Endodermal cell (in vitro differentiated cells): ENCODE data around the gene TBC1D16. TPM values are rescaled to one million over a fixed set of nuclear protein-coding genes. Genes with fewer than 3 reads are reported as not detected.

ENCODE experiments used
- DNase-seq: peaks from one replicate; pipeline ENCODE4 v3.0.0-alpha.2; 2017
- H3K27ac ChIP-seq: 2 replicates; pipeline ENCODE4 v1.5.1; 2013; ENCODE audit warnings: mild to moderate bottlenecking, low read depth, low read length, moderate library complexity
- H3K27me3 ChIP-seq: 2 replicates; pipeline ENCODE4 v1.6.1; 2013; ENCODE audit warnings: mild to moderate bottlenecking, low read length, moderate library complexity; ENCODE audit not compliant: insufficient read depth, control insufficient read depth, poor library complexity, severe bottlenecking
- H3K36me3 ChIP-seq: 2 replicates; pipeline ENCODE4 v1.7.0; 2013; ENCODE audit warnings: mild to moderate bottlenecking, low read length, moderate library complexity; ENCODE audit not compliant: control insufficient read depth, insufficient read depth
- H3K4me1 ChIP-seq: one replicate; pipeline ENCODE4 v1.7.0; 2013; ENCODE audit warnings: low read length; ENCODE audit not compliant: control insufficient read depth, insufficient read depth
- H3K4me3 ChIP-seq: 2 replicates; pipeline ENCODE4 v1.5.1; 2013; ENCODE audit warnings: mild to moderate bottlenecking, low read length, moderate library complexity
- H3K9ac ChIP-seq: 2 replicates; pipeline ENCODE4 v1.6.1; 2013; ENCODE audit warnings: mild to moderate bottlenecking, low read length, moderate library complexity; ENCODE audit not compliant: poor library complexity, severe bottlenecking; ENCODE audit errors: extremely low read depth
- H3K9me3 ChIP-seq: 2 replicates; pipeline ENCODE4 v1.6.1; 2013; ENCODE audit warnings: mild to moderate bottlenecking, low read length, moderate library complexity; ENCODE audit not compliant: control insufficient read depth
- H3K27ac Mint-ChIP-seq: 2 replicates; pipeline ENCODE4 v1.8.0; 2020; ENCODE audit warnings: mixed read lengths
- H3K27me3 Mint-ChIP-seq: 2 replicates; pipeline ENCODE4 v1.8.0; 2021; ENCODE audit warnings: mild to moderate bottlenecking, mixed read lengths; ENCODE audit not compliant: insufficient read depth
- H3K36me3 Mint-ChIP-seq: 2 replicates; pipeline ENCODE4 v1.8.0; 2020; ENCODE audit warnings: low read depth, mixed read lengths
- H3K4me1 Mint-ChIP-seq: 2 replicates; pipeline ENCODE4 v1.8.0; 2020; ENCODE audit warnings: mixed read lengths
- H3K4me3 Mint-ChIP-seq: 2 replicates; pipeline ENCODE4 v1.8.0; 2020; ENCODE audit warnings: mild to moderate bottlenecking, moderate library complexity, mixed read lengths
- H3K9me3 Mint-ChIP-seq: 2 replicates; pipeline ENCODE4 v1.8.0; 2020; ENCODE audit warnings: mild to moderate bottlenecking, mixed read lengths
- CTCF ChIP-seq: fragments of 200-600 bp; sonication (generic); conservative IDR thresholded peaks from 2 replicates; pipeline ENCODE4 v1.5.0; 2021; ENCODE audit warnings: antibody characterized with exemption, mild to moderate bottlenecking
- WGBS, 2 experiments: methylation state at CpG; one replicate each; pipeline versions ENCODE4 v1.1.5 to v1.1.7; 2013; ENCODE audit warnings: missing lambda C conversion rate in 2 of 2, mixed read lengths in 1 of 2; ENCODE audit not compliant: insufficient coverage in 1 of 2, insufficient read length in 1 of 2; 5-methylcytosine and 5-hydroxymethylcytosine counted together
- total RNA-seq, 2 donors: library from RNA; stranded (reverse); fragmentation: NEBNext Ultra II Directional in 1 of 2; extraction: Animal tissue kit (Norgen Biotek cat#: 25700) in 1 of 2; gene quantifications; 2 replicates in 1 of 2; 3 replicates in 1 of 2; pipeline ENCODE4 v1.2.1, GENCODE V29; 2021

The TBC1D16 gene
- total RNA-seq, 2 donors from 2014 or later: 88.2 to 116 TPM

GRCh38 chr17:79910985-79911361, 124.7 kb downstream of the TBC1D16 start:
- Histone ChIP-seq H3K36me3 (no peaks in the 10 kb centered on the region), H3K9me3 (no peaks in the 10 kb centered on the region), H3K27me3 (no peaks in the 10 kb centered on the region), H3K4me3 (no peak overlapping the region), H3K9ac (no peak overlapping the region), H3K4me1 (no peaks in the 10 kb centered on the region), H3K27ac (no peak overlapping the region)
- Mint-ChIP-seq H3K4me3 (no peak overlapping the region), H3K9me3 (no peaks in the 10 kb centered on the region), H3K27ac (no peak overlapping the region), H3K4me1 (no peaks in the 10 kb centered on the region), H3K27me3 (peaks cover 2% of the 10 kb centered on the region), H3K36me3 (no peaks in the 10 kb centered on the region)
- 87 to 90% methylated on average over 4 to 14 of the region's 14 CpGs for WGBS, 2 experiments
- TF ChIP-seq CTCF: no peak
- no peak for DNase-seq

GRCh38 chr17:79909121-79909520, 126.6 kb downstream of the TBC1D16 start:
- no peaks in the 10 kb centered on the region for H3K36me3 Mint-ChIP-seq
- H3K27me3 Mint-ChIP-seq: peaks cover 9% of the 10 kb centered on the region
- H3K4me1 ChIP-seq: no peaks in the 10 kb centered on the region
- H3K27ac ChIP-seq: no peak overlapping the region
- WGBS, 2 experiments: 94 to 95% methylated on average over 3 to 4 of the region's 4 CpGs
- H3K9ac ChIP-seq: no peak overlapping the region
- no peaks in the 10 kb centered on the region for H3K4me1 Mint-ChIP-seq
- no peak overlapping the region for H3K27ac Mint-ChIP-seq
- no peak for DNase-seq
- H3K9me3 ChIP-seq: no peaks in the 10 kb centered on the region
- no peak for TF ChIP-seq CTCF
- no peaks in the 10 kb centered on the region for H3K36me3 ChIP-seq
- no peak overlapping the region for H3K4me3 ChIP-seq
- no peaks in the 10 kb centered on the region for H3K9me3 Mint-ChIP-seq
- no peak overlapping the region for H3K4me3 Mint-ChIP-seq
- no peaks in the 10 kb centered on the region for H3K27me3 ChIP-seq

- 74% methylated on average over 16 of the region's 16 CpGs for WGBS, 2 experiments
- Histone ChIP-seq H3K9me3 (no peaks in the 10 kb centered on the region), H3K4me1 (no peaks in the 10 kb centered on the region), H3K27ac (no peak overlapping the region), H3K9ac (no peak overlapping the region), H3K36me3 (no peaks in the 10 kb centered on the region), H3K27me3 (no peaks in the 10 kb centered on the region), H3K4me3 (no peak overlapping the region)
- Mint-ChIP-seq H3K4me3 (no peak overlapping the region), H3K4me1 (no peaks in the 10 kb centered on the region), H3K36me3 (no peaks in the 10 kb centered on the region), H3K27me3 (peaks cover 12% of the 10 kb centered on the region), H3K9me3 (no peaks in the 10 kb centered on the region), H3K27ac (no peak overlapping the region)
- no peak for DNase-seq
- no peak for TF ChIP-seq CTCF
These were observed 127.8 kb downstream of the TBC1D16 start for GRCh38 chr17:79907850-79908249.
